ENCODE data around the gene ACAD10. TPM values are rescaled to one million over a fixed set of nuclear protein-coding genes. Genes with fewer than 3 reads are reported as not detected.
"Not testable (repeated sequence)": the region's sequence is repeated elsewhere in the genome, so short reads cannot be mapped to it uniquely, and the experiment has no call there.

Gene ACAD10
- total RNA-seq, 1 experiment from 2014 or later = 29.1 TPM

GRCh38 chr12:111645433-111645832 is 40.4 kb upstream of the ACAD10 start:
- ChIA-PET POLR2A (no interaction called here), CTCF (no interaction called here)
- no peak overlapping the region; the same call in 1 of the 2 replicates for H3K27ac Mint-ChIP-seq

GRCh38 chr12:111650912-111651311 is 34.9 kb upstream of the ACAD10 start:
- TF ChIP-seq ELF4 (CRISPR knock-in tag; IDR thresholded peaks at IDR 0.05; ENCODE audit: low read depth) = no peak
- TF ChIP-seq ZBTB43 (CRISPR knock-in tag; IDR thresholded peaks at IDR 0.05) = no peak
- no peak for TF ChIP-seq SP1 (CRISPR knock-in tag; conservative IDR thresholded peaks at IDR 0.05)
- no peak for TF ChIP-seq NR2C2 (CRISPR knock-in tag; IDR thresholded peaks at IDR 0.05)
- TF ChIP-seq ZNF138 (CRISPR knock-in tag; conservative IDR thresholded peaks at IDR 0.05) = no peak
- H3K4me3 Mint-ChIP-seq = no peak overlapping the region
- CTCF ChIA-PET = no interaction called here
- DNase-seq (ENCODE audit: low spot score) (no peak), ATAC-seq (no peak)
- no peak overlapping the region for H3K27ac Mint-ChIP-seq
- POLR2A ChIA-PET = no interaction called here
- no peaks in the 10 kb centered on the region for H3K27me3 Mint-ChIP-seq (ENCODE audit: low read depth)
- no peaks in the 10 kb centered on the region for H3K4me1 Mint-ChIP-seq
- no peaks in the 10 kb centered on the region for H3K9me3 Mint-ChIP-seq
- H3K36me3 Mint-ChIP-seq = peaks cover 50% of the 10 kb centered on the region

More at GRCh38 chr12:111645433-111645832, 40.4 kb upstream of the ACAD10 start:
- Mint-ChIP-seq H3K4me3 (no peak overlapping the region), H3K4me1 (no peaks in the 10 kb centered on the region), H3K27me3 (ENCODE audit: low read depth) (no peaks in the 10 kb centered on the region), H3K9me3 (no peaks in the 10 kb centered on the region), H3K36me3 (peaks cover 56% of the 10 kb centered on the region)
- TF ChIP-seq ATF6 (CRISPR knock-in tag; IDR thresholded peaks at IDR 0.05) (no peak), ATF3 (CRISPR knock-in tag; conservative IDR thresholded peaks at IDR 0.05) (no peak)
- ATAC-seq (no peak), DNase-seq (ENCODE audit: low spot score) (no peak)

GRCh38 chr12:111652530-111652929 is 33.3 kb upstream of the ACAD10 start:
- not testable (repeated sequence) for H3K4me3 Mint-ChIP-seq, H3K27ac Mint-ChIP-seq
- CTCF ChIA-PET = interaction anchor here (0.8 kb wide), 1 partner anchor 123 kb away, joined by 3 read pairs; no protein-coding TSS in a partner anchor

GRCh38 chr12:111653596-111653995 is 32.3 kb upstream of the ACAD10 start:
- Mint-ChIP-seq H3K9me3 (no peaks in the 10 kb centered on the region), H3K36me3 (peaks cover 50% of the 10 kb centered on the region), H3K27me3 (ENCODE audit: low read depth) (no peaks in the 10 kb centered on the region), H3K4me1 (no peaks in the 10 kb centered on the region), H3K27ac (no peak overlapping the region), H3K4me3 (no peak overlapping the region)
- ChIA-PET CTCF (no interaction called here), POLR2A (no interaction called here)
- ATAC-seq (no peak), DNase-seq (ENCODE audit: low spot score) (no peak)
- TF ChIP-seq EMX1 (CRISPR knock-in tag; IDR thresholded peaks at IDR 0.05) = no peak
- no peak for TF ChIP-seq HMGXB4 (CRISPR knock-in tag; IDR thresholded peaks at IDR 0.05)
- no peak for TF ChIP-seq ZNF425 (CRISPR knock-in tag; conservative IDR thresholded peaks at IDR 0.05)
- no peak for TF ChIP-seq ZNF671 (CRISPR knock-in tag; IDR thresholded peaks at IDR 0.05)
- no peak for TF ChIP-seq RORB (CRISPR knock-in tag; IDR thresholded peaks at IDR 0.05)
- TF ChIP-seq NR2C2 (CRISPR knock-in tag; IDR thresholded peaks at IDR 0.05) = no peak
- no peak for TF ChIP-seq TP53 (CRISPR knock-in tag; IDR thresholded peaks at IDR 0.05)
- TF ChIP-seq FOXK1 (CRISPR knock-in tag; IDR thresholded peaks at IDR 0.05) = no peak
- TF ChIP-seq ZNF317 (CRISPR knock-in tag; IDR thresholded peaks at IDR 0.05; ENCODE audit: borderline replicate concordance, low read depth) = no peak
- no peak for TF ChIP-seq USF1 (CRISPR knock-in tag; IDR thresholded peaks at IDR 0.05)
- TF ChIP-seq AR (CRISPR knock-in tag; IDR thresholded peaks at IDR 0.05) = no peak
- no peak for TF ChIP-seq KAT7 (CRISPR knock-in tag; IDR thresholded peaks at IDR 0.05; ENCODE audit: borderline replicate concordance)

More at GRCh38 chr12:111652530-111652929, 33.3 kb upstream of the ACAD10 start:
- H3K9me3 Mint-ChIP-seq; ATAC-seq; POLR2A ChIA-PET; H3K27me3 Mint-ChIP-seq (ENCODE audit: low read depth); H3K4me1 Mint-ChIP-seq; DNase-seq (ENCODE audit: low spot score): not testable (repeated sequence)
- peaks cover 46% of the 10 kb centered on the region for H3K36me3 Mint-ChIP-seq
